Vagina (tissue), 2 donors: Measurements from ENCODE around the gene PFDN2. TPM values are rescaled to one million over a fixed set of nuclear protein-coding genes. Genes with fewer than 3 reads are reported as not detected.

Source experiments
- DNase-seq, 2 donors: peaks; one replicate each; pipeline ENCODE4 v3.0.0-alpha.2; 2017; ENCODE audit errors: extremely low spot score in 2 of 2
- H3K27ac ChIP-seq: fragments of 200-600 bp; sonication (generic); one replicate; pipeline ENCODE4 v1.5.1; 2019
- H3K27me3 ChIP-seq: fragments of 200-600 bp; sonication (generic); one replicate; pipeline ENCODE4 v1.5.1; 2019
- H3K36me3 ChIP-seq, 2 donors: fragments of 200-600 bp; sonication (generic); one replicate each; pipeline ENCODE4 v1.5.1; 2017 to 2019
- H3K4me1 ChIP-seq: fragments of 200-600 bp; sonication (generic); one replicate; pipeline ENCODE4 v1.5.1; 2019
- H3K4me3 ChIP-seq, 2 donors: fragments of 200-600 bp; sonication (generic); 1 replicate in 1 of 2; 2 replicates in 1 of 2; pipeline ENCODE4 v1.5.1; 2016 to 2019
- H3K9me3 ChIP-seq: fragments of 200-600 bp; sonication (generic); one replicate; pipeline ENCODE4 v1.5.1; 2019
- POLR2A ChIP-seq, 2 donors: fragments of 450-650 bp; IDR thresholded peaks; one replicate each; pipeline ENCODE4 v1.6.1; 2017; ENCODE audit warnings: antibody characterized with exemption in 2 of 2, mild to moderate bottlenecking in 2 of 2, moderate library complexity in 2 of 2
- POLR2AphosphoS5 ChIP-seq, 2 donors: sonication (generic); formaldehyde crosslinking; IDR thresholded peaks; one replicate each; pipeline ENCODE4 v1.9.0; 2017; ENCODE audit warnings: antibody characterized with exemption in 2 of 2, mild to moderate bottlenecking in 2 of 2, low read depth in 1 of 2; ENCODE audit not compliant: insufficient read depth in 1 of 2
- intact Hi-C: fragments of 100-400 bp; cut with DNase I; formaldehyde crosslinking; loops from one replicate; pipeline ENCODE4 v1.15.1; 2023
- total RNA-seq: library from RNA; depleted of rRNA; stranded (reverse); fragments of >200 nt; gene quantifications from one replicate; pipeline ENCODE4 v1.2.3, GENCODE V29; 2016
- TF ChIP-seq, protein P1 (sequence below), 3 experiments: fragments of 450-650 bp in 2 of 3; fragments of 200-600 bp in 1 of 3; sonication (generic) in 1 of 3; IDR thresholded peaks; one replicate each; pipeline ENCODE4 v1.5.1; 2017 to 2019; ENCODE audit warnings: antibody characterized with exemption in 3 of 3, mild to moderate bottlenecking in 2 of 3, moderate library complexity in 2 of 3

PFDN2 gene
- total RNA-seq, 1 donor from 2014 or later: 47.1 TPM

DNA sequence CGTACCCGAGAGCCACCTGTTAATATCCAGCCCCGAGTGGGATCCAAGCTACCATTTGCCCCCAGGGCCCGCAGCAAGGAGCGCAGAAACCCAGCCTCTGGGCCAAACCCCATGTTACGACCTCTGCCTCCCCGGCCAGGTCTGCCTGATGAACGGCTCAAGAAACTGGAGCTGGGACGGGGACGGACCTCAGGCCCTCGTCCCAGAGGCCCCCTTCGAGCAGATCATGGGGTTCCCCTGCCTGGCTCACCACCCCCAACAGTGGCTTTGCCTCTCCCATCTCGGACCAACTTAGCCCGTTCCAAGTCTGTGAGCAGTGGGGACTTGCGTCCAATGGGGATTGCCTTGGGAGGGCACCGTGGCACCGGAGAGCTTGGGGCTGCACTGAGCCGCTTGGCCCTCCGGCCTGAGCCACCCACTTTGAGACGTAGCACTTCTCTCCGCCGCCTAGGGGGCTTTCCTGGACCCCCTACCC, 42.9 kb upstream of the PFDN2 start:
- H3K9me3 ChIP-seq: no peaks in the 10 kb centered on the region
- peak overlapping the region in 1 of 2 donors; percentile 98 for H3K4me3 ChIP-seq
- H3K4me1 ChIP-seq: peaks cover 44% of the 10 kb centered on the region
- peak in 1 of 2 donors; percentile 85 for DNase-seq
- peaks cover 0 to 32% of the 10 kb centered on the region in 2 donors for H3K36me3 ChIP-seq
- TF ChIP-seq, protein P1, sequence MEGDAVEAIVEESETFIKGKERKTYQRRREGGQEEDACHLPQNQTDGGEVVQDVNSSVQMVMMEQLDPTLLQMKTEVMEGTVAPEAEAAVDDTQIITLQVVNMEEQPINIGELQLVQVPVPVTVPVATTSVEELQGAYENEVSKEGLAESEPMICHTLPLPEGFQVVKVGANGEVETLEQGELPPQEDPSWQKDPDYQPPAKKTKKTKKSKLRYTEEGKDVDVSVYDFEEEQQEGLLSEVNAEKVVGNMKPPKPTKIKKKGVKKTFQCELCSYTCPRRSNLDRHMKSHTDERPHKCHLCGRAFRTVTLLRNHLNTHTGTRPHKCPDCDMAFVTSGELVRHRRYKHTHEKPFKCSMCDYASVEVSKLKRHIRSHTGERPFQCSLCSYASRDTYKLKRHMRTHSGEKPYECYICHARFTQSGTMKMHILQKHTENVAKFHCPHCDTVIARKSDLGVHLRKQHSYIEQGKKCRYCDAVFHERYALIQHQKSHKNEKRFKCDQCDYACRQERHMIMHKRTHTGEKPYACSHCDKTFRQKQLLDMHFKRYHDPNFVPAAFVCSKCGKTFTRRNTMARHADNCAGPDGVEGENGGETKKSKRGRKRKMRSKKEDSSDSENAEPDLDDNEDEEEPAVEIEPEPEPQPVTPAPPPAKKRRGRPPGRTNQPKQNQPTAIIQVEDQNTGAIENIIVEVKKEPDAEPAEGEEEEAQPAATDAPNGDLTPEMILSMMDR (IDR thresholded peaks at IDR 0.05): no peak
- TF ChIP-seq POLR2A (IDR thresholded peaks at IDR 0.05): no peak
- no peak for TF ChIP-seq POLR2AphosphoS5 (IDR thresholded peaks at IDR 0.05; ENCODE audit: insufficient read depth in 1 of 2, low read depth in 1 of 2)
- intact Hi-C loops: no loop called here
- no peak overlapping the region for H3K27ac ChIP-seq
- no peaks in the 10 kb centered on the region for H3K27me3 ChIP-seq

DNA sequence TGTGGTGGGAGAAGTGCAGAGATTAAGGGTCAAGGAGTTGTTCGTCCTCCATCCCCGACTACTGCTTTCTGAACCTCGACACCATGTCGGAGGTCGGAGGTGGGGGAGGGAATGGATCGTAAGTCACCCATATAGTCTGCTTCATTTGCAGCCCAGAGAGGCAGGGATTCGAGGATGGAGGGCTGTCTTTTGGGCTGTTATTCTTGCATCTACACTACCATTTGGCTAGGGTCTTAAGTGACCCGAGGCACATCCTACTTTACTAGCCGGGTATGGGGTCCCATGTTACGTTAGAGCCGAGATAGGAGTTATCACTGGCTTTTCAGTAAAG, 42.0 kb upstream of the PFDN2 start:
- DNase-seq: no peak
- Histone ChIP-seq H3K9me3 (no peaks in the 10 kb centered on the region), H3K36me3 (peaks cover 0 to 32% of the 10 kb centered on the region in 2 donors), H3K4me1 (peaks cover 43% of the 10 kb centered on the region), H3K27ac (peak overlapping the region; percentile 90), H3K27me3 (no peaks in the 10 kb centered on the region), H3K4me3 (peak overlapping the region; percentile 89 to 98)
- no peak for TF ChIP-seq POLR2AphosphoS5 (IDR thresholded peaks at IDR 0.05; ENCODE audit: insufficient read depth in 1 of 2, low read depth in 1 of 2)
- TF ChIP-seq, protein P1 (IDR thresholded peaks at IDR 0.05): no peak
- no peak for TF ChIP-seq POLR2A (IDR thresholded peaks at IDR 0.05)
- intact Hi-C loops: no loop called here

DNA sequence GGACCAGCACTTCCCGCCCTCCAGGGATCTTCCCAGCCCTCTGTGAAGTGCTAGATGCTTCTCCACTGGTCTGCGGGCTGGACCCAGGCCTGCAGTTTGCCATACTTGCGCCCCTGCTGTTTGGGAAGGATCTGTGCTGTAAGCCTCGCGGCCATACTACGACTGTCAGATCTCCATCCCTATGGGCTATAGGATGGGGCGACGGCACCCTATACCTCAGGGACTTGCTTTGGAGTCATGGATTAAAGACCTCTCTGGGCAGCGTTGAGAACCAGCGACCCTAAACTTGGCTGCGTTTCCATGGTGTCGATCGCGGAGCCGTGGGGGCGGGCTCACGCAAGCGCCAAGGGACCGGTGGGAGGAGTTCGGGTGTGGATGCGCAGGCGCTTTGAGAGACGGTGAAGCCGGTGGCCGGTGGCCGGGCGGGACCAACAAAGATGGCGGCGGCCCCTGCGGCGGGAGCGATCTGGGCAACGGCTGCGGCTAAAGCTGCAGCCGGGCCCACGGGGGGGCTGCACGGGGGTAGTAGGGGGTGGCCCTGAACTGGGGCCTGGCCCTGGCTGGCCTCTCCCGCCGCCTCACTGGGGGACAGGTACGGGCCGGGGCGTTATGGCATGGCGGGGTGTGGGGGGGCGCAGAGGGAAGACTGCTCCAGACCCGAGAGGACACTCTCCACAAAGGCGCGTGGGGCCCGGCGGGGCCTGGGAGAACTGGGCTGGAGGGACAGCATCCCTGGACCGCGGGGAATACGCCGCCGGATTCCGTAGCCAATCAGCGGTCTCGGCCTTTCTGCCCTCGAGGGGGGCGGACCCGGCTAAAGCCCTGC, 41.5 kb upstream of the PFDN2 start, which contains the start of gene USP21:
Gene USP21, plus strand, starts transcription at position 414 of the 826 bp plus-strand sequence. CDS start 1,141 bp downstream, outside the sequence.
- H3K27me3 ChIP-seq: no peaks in the 10 kb centered on the region
- H3K27ac ChIP-seq: peak within 1 kb of the TSS; percentile 90
- peak; percentile 85 to 91 for TF ChIP-seq POLR2AphosphoS5 (IDR thresholded peaks at IDR 0.05; ENCODE audit: insufficient read depth in 1 of 2, low read depth in 1 of 2)
- TF ChIP-seq POLR2A (IDR thresholded peaks at IDR 0.05): peak in 1 of 2 donors; percentile 49
- TF ChIP-seq, protein P1 (IDR thresholded peaks at IDR 0.05): peak in 1 of 3 experiments; percentile 15
- DNase-seq: peak in 1 of 2 donors; percentile 93
- H3K36me3 ChIP-seq: peaks cover 0 to 31% of the 10 kb centered on the region in 2 donors
- peak within 1 kb of the TSS; percentile 89 to 98 for H3K4me3 ChIP-seq
- intact Hi-C loops: no loop called here
- no peaks in the 10 kb centered on the region for H3K9me3 ChIP-seq
- H3K4me1 ChIP-seq: peaks cover 46% of the 10 kb centered on the region

DNA sequence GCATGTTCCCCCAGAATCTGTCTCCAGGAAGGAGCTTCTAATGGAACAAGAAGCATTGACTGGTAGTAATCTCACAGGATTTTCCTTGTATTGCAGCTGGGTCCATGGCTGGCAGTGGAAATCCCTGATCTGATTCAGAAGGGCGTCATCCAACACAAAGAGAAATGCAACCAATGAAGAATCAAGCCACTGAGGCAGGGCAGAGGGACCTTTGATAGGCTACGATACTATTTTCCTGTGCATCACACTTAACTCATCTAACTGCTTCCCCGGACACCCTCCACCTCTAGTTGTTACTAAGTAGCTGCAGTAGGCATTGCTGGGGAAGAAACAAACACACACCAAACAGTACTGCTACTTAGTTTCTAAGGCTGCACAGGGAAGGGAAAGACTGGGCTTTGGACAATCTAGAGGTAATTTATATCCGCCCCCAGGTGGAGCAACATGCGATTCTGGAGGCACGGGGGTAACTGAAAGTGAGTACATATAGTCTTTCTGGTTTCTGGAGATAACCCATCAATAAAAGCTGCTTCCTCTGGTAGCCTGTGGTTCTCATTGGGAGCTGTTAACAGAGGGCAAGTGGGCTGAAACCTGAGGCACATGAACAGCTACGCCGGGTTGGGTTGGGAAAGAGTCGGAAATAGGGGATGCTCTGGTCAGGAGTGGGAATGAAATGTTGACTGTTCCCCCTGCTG, 40.6 kb upstream of the PFDN2 start:
- Histone ChIP-seq H3K27me3 (no peaks in the 10 kb centered on the region), H3K9me3 (no peaks in the 10 kb centered on the region), H3K4me1 (peaks cover 47% of the 10 kb centered on the region), H3K36me3 (peaks cover 0 to 23% of the 10 kb centered on the region in 2 donors), H3K4me3 (peak overlapping the region; percentile 89 to 98), H3K27ac (peak overlapping the region; percentile 90)
- intact Hi-C loops: no loop called here
- TF ChIP-seq POLR2AphosphoS5 (IDR thresholded peaks at IDR 0.05; ENCODE audit: insufficient read depth in 1 of 2, low read depth in 1 of 2): no peak
- TF ChIP-seq POLR2A (IDR thresholded peaks at IDR 0.05): no peak
- TF ChIP-seq, protein P1 (IDR thresholded peaks at IDR 0.05): no peak
- DNase-seq: no peak
